ENCODE results near the gene TFF3.

Gene TFF3

GRCh38 chr21:42319851-42320572 lies 4.8 kb upstream of the TFF3 start:
- no peak for FAIRE-seq

- FAIRE-seq: no peak
Measured at GRCh38 chr21:42319376-42319775, 4.2 kb upstream of the TFF3 start.

- no peak for FAIRE-seq
Measured at GRCh38 chr21:42317826-42318746, 2.9 kb upstream of the TFF3 start.

GRCh38 chr21:42317341-42317741 lies 2.1 kb upstream of the TFF3 start:
- FAIRE-seq: no peak

GRCh38 chr21:42316891-42317290 lies 1.7 kb upstream of the TFF3 start:
- no peak for FAIRE-seq

GRCh38 chr21:42314616-42315295 lies 453 bp downstream of the TFF3 start:
- no peak for FAIRE-seq

GRCh38 chr21:42313501-42313969 lies 1.7 kb downstream of the TFF3 start:
- no peak for FAIRE-seq

- FAIRE-seq: no peak
Measured at GRCh38 chr21:42312626-42313104, 2.5 kb downstream of the TFF3 start.

- no peak for FAIRE-seq
Measured at GRCh38 chr21:42311816-42312625, 3.2 kb downstream of the TFF3 start.

- no peak for FAIRE-seq
Measured at GRCh38 chr21:42311160-42311559, 4.0 kb downstream of the TFF3 start.

- FAIRE-seq: no peak
Measured at GRCh38 chr21:42310411-42311001, 4.7 kb downstream of the TFF3 start.

- FAIRE-seq: no peak
Measured at GRCh38 chr21:42309753-42310213, 5.4 kb downstream of the TFF3 start.

- no peak for FAIRE-seq
Measured at GRCh38 chr21:42308914-42309752, 6.1 kb downstream of the TFF3 start.

- no peak for FAIRE-seq
Measured at GRCh38 chr21:42308161-42308913, 6.9 kb downstream of the TFF3 start.

- no peak for FAIRE-seq
Measured at GRCh38 chr21:42307106-42307505, 8.1 kb downstream of the TFF3 start.

GRCh38 chr21:42306366-42307035 lies 8.7 kb downstream of the TFF3 start:
- FAIRE-seq: no peak

GRCh38 chr21:42305707-42306147 lies 9.5 kb downstream of the TFF3 start:
- FAIRE-seq: no peak

GRCh38 chr21:42304556-42305454 lies 10.4 kb downstream of the TFF3 start:
- FAIRE-seq: no peak
